OCI-LY7 (cell line): ENCODE measurements around the gene ENTPD6. TPM values are rescaled to one million over a fixed set of nuclear protein-coding genes. Genes with fewer than 3 reads are reported as not detected.
"Not testable (repeated sequence)": the region's sequence is repeated elsewhere in the genome, so short reads cannot be mapped to it uniquely, and the experiment has no call there.

ENCODE experiments used
- BruUV-seq: library from RNA; stranded (reverse); fragments of 400-500 nt; replicated peaks from 2 replicates; lab custom pipeline; 2021; lab: Mats Ljungman, UMichigan
- CTCF ChIA-PET: fragments of 300-600 bp; sonication (Branson Sonifier 250); formaldehyde crosslinking; loops from one replicate; lab custom pipeline; 2022; ENCODE audit warnings: antibody characterized with exemption; ENCODE audit not compliant: unreplicated experiment; lab: Charles Lee
- POLR2A ChIA-PET: fragments of 300-600 bp; sonication (Branson Sonifier 250); formaldehyde crosslinking; loops from one replicate; lab custom pipeline; 2022; ENCODE audit warnings: antibody characterized with exemption; lab: Charles Lee
- DNase-seq: peaks from one replicate; pipeline ENCODE4 v3.0.0-alpha.2; 2015; ENCODE audit warnings: low spot score
- H2AFZ ChIP-seq: fragments of 200-600 bp; sonication (generic), shearing (Covaris generic); 2 replicates; pipeline ENCODE4 v1.6.1; 2014; ENCODE audit warnings: mild to moderate bottlenecking, antibody characterized with exemption, low read length, moderate library complexity
- H3K27ac ChIP-seq: fragments of 200-600 bp; sonication (generic); 2 replicates; pipeline ENCODE4 v1.5.1; 2014; ENCODE audit warnings: mixed run types, low read depth, mild to moderate bottlenecking, moderate library complexity, low read length, inconsistent platforms; ENCODE audit not compliant: poor library complexity, severe bottlenecking
- H3K36me3 ChIP-seq: fragments of 200-600 bp; sonication (generic); 2 replicates; pipeline ENCODE4 v1.6.1; 2014; ENCODE audit warnings: mild to moderate bottlenecking, antibody characterized with exemption, low read length, moderate library complexity, mixed read lengths; ENCODE audit not compliant: insufficient read depth
- H3K4me1 ChIP-seq: fragments of 200-600 bp; sonication (generic); 2 replicates; pipeline ENCODE4 v1.5.1; 2014; ENCODE audit warnings: mild to moderate bottlenecking, low read length; ENCODE audit not compliant: insufficient read depth, poor library complexity, severe bottlenecking
- H3K4me2 ChIP-seq: fragments of 200-600 bp; sonication (generic); 2 replicates; pipeline ENCODE4 v1.6.1; 2014; ENCODE audit warnings: mild to moderate bottlenecking, low read length
- H3K4me3 ChIP-seq: fragments of 200-600 bp; sonication (generic); 2 replicates; pipeline ENCODE4 v1.5.1; 2014; ENCODE audit warnings: mild to moderate bottlenecking, low read depth, low read length; ENCODE audit not compliant: poor library complexity, severe bottlenecking
- H3K79me2 ChIP-seq: fragments of 200-600 bp; sonication (generic); 2 replicates; pipeline ENCODE4 v1.6.1; 2016; ENCODE audit warnings: low read depth, mild to moderate bottlenecking, low read length, moderate library complexity, mixed read lengths; ENCODE audit not compliant: insufficient read depth
- H3K9me2 ChIP-seq: fragments of 200-600 bp; sonication (generic); 2 replicates; pipeline ENCODE4 v1.6.1; 2016; ENCODE audit warnings: mild to moderate bottlenecking, low read length, mixed read lengths; ENCODE audit not compliant: insufficient read depth
- H3K9me3 ChIP-seq: fragments of 200-600 bp; sonication (generic); 2 replicates; pipeline ENCODE4 v1.6.1; 2014; ENCODE audit warnings: mild to moderate bottlenecking, mixed run types, low read length, mixed read lengths
- H4K20me1 ChIP-seq: fragments of 200-600 bp; sonication (generic); 2 replicates; pipeline ENCODE4 v1.6.1; 2014; ENCODE audit warnings: mild to moderate bottlenecking, antibody characterized with exemption, low read length, moderate library complexity, mixed read lengths; ENCODE audit not compliant: insufficient read depth
- CTCF ChIP-seq: fragments of 200-600 bp; sonication (generic); conservative IDR thresholded peaks from 2 replicates; pipeline ENCODE4 v1.5.1; 2014; ENCODE audit warnings: mild to moderate bottlenecking, antibody characterized with exemption, low read length, moderate library complexity, mixed read lengths
- EZH2phosphoT487 ChIP-seq: fragments of 200-600 bp; sonication (generic); IDR thresholded peaks from 2 replicates; pipeline ENCODE4 v1.6.1; 2018; ENCODE audit warnings: low read depth, borderline replicate concordance, mild to moderate bottlenecking, mixed run types, antibody characterized with exemption, low read length, moderate library complexity, mixed read lengths
- intact Hi-C: fragments of 100-400 bp; cut with micrococcal nuclease; formaldehyde crosslinking; loops from one replicate; pipeline ENCODE4 v1.10.0; 2022; ENCODE audit not compliant: unreplicated experiment
- total RNA-seq, 2 experiments: library from RNA; depleted of rRNA in 1 of 2; stranded (reverse); fragments of >200 nt in 1 of 2; shearing (Covaris generic) in 1 of 2; gene quantifications; 2 replicates each; pipeline ENCODE4 v1.2.3, GENCODE V29; 2014 to 2022

The ENTPD6 gene
- total RNA-seq, 2 experiments from 2014 or later, result 4.2 TPM; not detected in 1

GRCh38 chr20:25233016-25233772 is 37.7 kb downstream of the ENTPD6 start:
- Histone ChIP-seq H3K79me2 (no peaks in the 10 kb centered on the region), H4K20me1 (no peaks in the 10 kb centered on the region), H3K4me1 (no peaks in the 10 kb centered on the region), H3K4me2 (no peak overlapping the region), H3K27ac (no peak overlapping the region), H3K4me3 (no peak overlapping the region), H3K9me2 (no peaks in the 10 kb centered on the region), H3K9me3 (no peaks in the 10 kb centered on the region), H2AFZ (no peak overlapping the region), H3K36me3 (no peaks in the 10 kb centered on the region)
- TF ChIP-seq EZH2phosphoT487 (no peak), CTCF (no peak)
- no TSS peak for BruUV-seq
- ChIA-PET CTCF (no interaction called here), POLR2A (no interaction called here)
- intact Hi-C loops, result no loop called here
- no peak for DNase-seq

GRCh38 chr20:25234009-25234849 is 38.7 kb downstream of the ENTPD6 start:
- POLR2A ChIA-PET, H3K36me3 ChIP-seq, intact Hi-C loops, H4K20me1 ChIP-seq, H3K4me2 ChIP-seq, BruUV-seq, H2AFZ ChIP-seq, H3K4me3 ChIP-seq, H3K79me2 ChIP-seq, H3K4me1 ChIP-seq, CTCF ChIA-PET, H3K27ac ChIP-seq, H3K9me2 ChIP-seq, DNase-seq, H3K9me3 ChIP-seq: not testable (repeated sequence)

GRCh38 chr20:25236450-25237304 is 41.2 kb downstream of the ENTPD6 start:
- no TSS peak for BruUV-seq
- no peaks in the 10 kb centered on the region for H4K20me1 ChIP-seq
- DNase-seq, result no peak
- no peaks in the 10 kb centered on the region for H3K36me3 ChIP-seq
- H3K4me1 ChIP-seq, result no peaks in the 10 kb centered on the region
- H3K9me2 ChIP-seq, result no peaks in the 10 kb centered on the region
- H3K27ac ChIP-seq, result no peak overlapping the region
- H3K4me3 ChIP-seq, result no peak overlapping the region
- ChIA-PET CTCF (no interaction called here), POLR2A (interaction anchor here (0.5 kb wide), 1 partner anchor 12 kb away, joined by 3 read pairs; no protein-coding TSS in a partner anchor)
- no peaks in the 10 kb centered on the region for H3K9me3 ChIP-seq
- intact Hi-C loops, result no loop called here
- H3K4me2 ChIP-seq, result no peak overlapping the region
- H2AFZ ChIP-seq, result no peak overlapping the region
- TF ChIP-seq EZH2phosphoT487 (no peak), CTCF (no peak)
- no peaks in the 10 kb centered on the region for H3K79me2 ChIP-seq
